Hematopoietic multipotent progenitor cell treated with erythropoietin and hydrocortisone succinate and interleukin-3 and kit ligand, for 6 days (in vitro differentiated cells): ENCODE results near the gene FAM110A.
"Not testable (repeated sequence)": the region's sequence is repeated elsewhere in the genome, so short reads cannot be mapped to it uniquely, and the experiment has no call there.

Experiments used
- DNase-seq: peaks from one replicate; pipeline ENCODE4 v3.0.0-alpha.2; 2015

FAM110A gene

DNA sequence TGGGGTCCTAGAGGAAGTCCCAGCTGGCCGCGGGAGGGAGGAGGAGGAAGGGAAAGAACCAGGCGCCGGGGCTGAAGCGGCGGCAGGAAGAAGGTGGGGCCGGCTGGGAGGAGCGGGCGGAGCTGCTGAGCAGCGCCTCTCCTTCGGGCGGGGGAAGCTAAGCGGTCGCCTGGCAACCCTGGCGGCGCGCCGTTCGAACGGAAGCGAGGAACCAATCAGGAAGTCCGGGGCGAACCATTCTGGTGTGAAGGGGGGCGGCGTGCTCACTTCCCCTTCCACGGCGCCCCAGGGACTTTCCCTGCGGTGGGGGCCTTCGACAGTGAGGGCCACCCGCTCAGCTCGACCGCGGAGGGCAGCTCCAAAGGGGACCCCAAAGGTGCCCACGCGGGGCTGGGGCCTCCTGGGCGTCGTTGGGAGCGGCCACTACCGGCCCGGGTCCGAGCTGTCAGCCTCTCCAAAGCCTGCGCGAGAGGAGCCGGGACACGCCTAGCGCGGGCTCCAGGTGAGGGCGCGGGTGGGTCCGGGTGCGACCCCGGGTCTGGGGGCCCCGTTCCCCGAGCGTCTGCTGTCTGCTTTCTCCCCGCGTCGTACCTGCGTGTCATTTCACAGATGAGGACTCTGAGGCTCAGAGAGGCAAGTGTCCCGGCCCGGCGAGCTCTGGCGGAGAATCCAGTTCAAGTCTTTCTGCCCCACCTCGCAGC is at the start of gene FAM110A:
TSS of gene FAM110A (plus strand) at position 266 of the 701 bp plus-strand sequence. CDS start 11,090 bp downstream, outside the sequence.
- DNase-seq = peak; percentile 98

DNA sequence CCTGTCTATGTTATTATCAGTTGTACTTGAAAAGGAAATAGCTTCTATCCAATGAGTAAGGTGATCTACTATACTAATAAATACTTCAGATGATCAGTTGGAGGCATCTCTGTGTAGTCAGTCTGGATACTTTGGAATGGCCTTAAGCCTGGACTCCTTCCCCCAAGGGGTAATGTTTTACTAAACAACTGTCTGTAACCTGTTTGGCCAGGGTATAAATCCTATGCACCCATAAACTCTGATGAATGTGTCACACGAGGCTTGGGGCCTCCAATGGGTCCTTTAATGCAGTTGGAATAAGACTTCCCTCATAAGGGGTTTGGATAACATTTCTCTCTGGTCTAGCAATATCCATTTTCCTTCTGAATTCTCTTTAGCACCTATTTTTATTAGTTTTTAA is 45.7 kb upstream of the FAM110A start:
- no peak for DNase-seq

DNA sequence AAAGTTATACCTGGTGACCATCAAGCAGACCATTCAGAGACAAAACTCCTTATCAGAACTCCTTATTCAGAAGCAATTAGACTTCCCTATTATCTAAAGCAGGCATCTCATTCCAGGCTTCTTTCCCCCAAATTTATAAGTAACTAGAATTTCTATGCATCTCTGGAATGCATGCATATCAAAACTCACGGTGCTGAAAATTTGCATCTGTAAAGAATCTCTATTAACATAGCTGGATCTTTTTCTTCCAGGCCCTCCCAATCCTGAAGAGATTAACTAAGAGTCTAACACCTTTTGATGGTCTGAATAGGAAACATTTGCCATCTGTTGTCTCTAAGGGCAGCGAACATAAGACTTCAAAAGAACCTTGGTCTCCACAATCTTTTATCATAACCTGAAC is 42.5 kb upstream of the FAM110A start:
- DNase-seq = no peak

DNA sequence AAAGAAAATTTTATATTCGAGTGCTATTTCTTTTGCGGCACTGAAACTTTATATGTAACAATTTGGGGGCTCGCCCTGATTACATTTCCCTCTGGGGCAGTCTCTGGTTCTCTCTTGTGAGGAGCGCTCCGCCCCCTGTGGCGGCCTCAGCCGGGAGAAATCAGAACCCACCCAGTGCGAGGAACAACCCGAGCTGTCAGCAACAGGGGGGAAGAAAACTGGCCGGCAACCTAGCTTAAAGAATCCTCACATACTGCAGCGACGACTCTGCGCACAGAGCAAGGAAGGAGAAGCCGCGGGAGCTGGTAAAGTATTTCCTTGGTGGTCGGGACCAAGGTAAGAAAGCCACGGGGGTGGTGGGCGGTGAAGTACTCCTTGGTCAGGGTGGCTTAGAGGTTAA is 41.3 kb upstream of the FAM110A start:
- DNase-seq = no peak

DNA sequence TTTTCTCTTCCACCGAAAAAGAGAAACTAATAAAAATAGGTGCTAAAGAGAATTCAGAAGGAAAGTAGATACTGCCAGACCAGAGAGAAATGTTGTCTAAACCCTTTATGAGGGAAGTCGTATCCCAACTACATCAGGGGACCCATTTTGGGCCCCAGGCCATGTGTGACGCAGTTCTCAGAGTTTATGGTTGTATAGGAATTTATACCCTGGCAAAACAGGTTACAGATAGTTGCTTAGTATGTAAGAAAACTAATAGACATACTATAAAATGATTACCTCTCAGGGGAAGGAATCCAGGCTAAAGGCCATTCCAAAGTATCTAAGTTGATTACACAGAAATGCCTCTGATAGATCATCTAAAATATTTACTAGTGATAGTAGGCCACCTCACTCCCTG is 36.6 kb upstream of the FAM110A start:
- no peak for DNase-seq

DNA sequence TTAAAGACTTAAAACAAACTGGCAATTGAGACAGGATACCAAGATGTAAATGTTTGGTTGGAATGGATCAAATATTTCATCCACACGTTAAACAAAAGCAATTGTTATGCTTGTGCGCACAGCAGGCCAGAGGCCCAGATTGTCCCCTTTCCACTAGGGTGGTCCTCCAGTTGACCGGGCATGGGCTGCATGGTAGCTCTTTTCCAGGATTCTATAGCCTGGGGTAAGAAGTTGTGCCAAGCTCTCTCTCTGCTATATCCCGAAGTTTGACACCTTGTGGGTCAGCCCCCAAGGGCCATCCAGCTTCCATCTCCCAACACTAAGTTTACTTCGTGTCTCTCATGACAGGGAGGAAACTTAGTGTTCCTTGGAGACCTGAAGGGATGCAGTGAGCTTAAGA is 34.8 kb upstream of the FAM110A start:
- not testable (repeated sequence) for DNase-seq

DNA sequence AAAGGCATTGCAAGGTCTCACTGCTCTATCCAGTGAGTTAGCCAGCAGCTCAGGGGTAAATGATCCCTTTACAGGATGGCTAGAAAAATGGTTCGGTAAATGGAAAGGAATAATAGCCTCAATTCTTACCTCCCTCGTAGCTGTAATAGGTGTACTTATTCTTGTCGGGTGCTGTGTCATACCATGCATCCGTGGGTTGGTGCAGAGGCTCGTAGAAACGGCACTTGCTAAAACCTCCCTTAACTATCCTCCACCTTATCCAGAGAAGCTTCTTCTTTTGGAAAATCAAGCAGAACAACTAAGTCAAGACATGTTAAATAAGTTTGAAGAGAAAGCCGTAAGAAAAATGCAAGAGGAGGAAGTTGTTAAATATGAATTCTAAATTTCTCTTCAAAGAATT is 33.5 kb upstream of the FAM110A start:
- not testable (repeated sequence) for DNase-seq

DNA sequence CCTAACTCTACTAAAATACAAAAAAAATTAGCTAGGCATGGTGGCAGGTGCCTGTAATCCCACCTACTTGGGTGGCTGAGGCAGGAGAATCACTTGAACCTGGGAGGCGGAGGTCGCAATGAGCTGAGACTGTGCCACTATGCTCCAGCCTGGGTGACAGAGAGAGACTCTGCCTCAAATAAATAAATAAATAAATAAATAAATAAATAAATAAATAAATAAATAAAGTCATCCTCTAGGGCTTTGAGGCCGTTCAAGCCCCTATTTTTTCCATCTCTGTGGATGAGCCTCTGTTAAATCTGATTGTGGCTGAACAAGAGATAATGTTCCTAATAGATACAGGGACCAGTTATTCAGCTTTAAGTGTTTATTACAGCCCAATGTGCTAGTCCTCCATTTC is 31.8 kb upstream of the FAM110A start:
- DNase-seq = no peak

DNA sequence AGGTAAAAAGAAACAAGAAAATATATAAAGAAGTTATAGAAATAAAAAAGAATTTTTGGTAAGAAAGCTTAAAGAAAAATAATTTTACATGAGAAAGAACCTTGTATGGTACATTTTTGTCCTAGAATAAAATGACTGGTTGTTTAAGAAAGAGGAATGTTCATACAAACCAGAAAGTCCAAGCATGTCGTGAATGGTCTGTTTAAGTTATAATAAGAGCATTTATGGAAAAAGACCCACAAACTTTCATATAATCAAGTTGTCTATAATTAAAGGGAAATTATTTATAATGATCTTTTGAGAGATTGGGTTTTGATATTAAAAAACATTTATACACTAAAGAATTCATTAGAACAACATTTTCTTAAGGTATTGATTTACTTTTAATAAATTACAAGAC is 27.8 kb upstream of the FAM110A start:
- DNase-seq = peak; percentile 30

DNA sequence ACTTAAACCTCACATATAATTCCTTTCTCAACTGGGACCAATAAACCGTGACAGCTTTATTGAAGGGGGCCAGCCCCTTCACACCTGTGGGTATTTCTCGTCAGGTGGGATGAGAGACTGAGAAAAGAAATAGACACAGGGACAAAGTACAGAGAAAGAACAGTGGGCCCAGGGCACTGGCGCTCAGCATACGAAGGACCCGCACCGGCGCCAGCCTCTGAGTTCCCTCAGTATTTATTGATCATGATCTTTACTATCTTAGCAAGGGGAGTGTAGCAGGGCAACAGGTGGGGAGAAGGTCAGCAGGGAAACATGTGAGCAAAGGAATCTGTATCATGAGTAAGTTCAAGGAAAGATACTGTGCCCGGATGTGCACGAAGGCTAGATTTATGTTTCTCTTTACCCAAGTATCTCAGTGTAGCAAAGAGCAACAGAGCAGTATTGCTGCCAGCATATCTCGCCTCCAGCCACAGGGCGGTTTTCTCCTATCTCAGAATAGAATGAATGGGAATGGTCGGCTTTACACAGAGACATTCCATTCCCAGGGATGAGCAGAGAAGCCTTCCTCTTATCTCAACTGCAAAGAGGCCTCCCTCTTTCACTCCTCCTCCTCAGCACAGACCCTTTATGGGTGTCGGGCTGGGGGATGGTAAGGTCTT is 21.6 kb upstream of the FAM110A start:
- not testable (repeated sequence) for DNase-seq

DNA sequence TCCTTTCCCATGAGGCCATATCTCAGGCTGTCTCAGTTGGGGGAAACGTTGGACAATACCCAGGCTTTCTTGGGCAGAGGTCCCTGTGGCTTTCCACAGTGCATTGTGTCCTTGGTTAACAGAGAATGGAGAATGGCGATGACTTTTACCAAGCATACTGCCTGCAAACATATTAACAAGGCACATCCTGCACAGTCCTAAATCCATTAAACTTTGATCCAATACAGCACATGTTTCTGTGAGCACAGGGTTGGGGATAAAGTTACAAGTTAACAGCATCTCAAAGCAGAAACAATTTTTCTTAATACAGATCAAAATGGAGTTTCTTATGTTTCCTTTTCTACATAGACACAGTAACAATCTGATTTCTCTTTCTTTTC is 21.1 kb upstream of the FAM110A start:
- DNase-seq = not testable (repeated sequence)

DNA sequence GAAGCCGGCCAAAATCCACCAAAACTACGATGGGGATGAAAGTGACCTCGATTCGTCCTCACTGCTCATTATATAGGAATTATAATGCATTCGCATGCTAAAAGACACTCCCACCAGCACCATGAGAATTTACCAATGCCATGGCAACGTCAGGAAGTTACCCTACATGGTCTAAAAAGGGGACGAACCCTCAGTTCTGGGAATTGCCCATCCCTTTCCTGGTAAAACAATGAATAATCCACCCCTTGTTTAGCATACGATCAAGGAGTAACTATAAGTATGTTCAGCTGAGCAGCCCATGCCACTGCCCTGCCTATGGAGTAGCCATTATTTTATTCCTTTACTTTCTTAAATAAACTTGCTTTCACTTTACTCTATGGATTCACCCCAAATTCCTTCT is 20.1 kb upstream of the FAM110A start:
- DNase-seq = no peak

DNA sequence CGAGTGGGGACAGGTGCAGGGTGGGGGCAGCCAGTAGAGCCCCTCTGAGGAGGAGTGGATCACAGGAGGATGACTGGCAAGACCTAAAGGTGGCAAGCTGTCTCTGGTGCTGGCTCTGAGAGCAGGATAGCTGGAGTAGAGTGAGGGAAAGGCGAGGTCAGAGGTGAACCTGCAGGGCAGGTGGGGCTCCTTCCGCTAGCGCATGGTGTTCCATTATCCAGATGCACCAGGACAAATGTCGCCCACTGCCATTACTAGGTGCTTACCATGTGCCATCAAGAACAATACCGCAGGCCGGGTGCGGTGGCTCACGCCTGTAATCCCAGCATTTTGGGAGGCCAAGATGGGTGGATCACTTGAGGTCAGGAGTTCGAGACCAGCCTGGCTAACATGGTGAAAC is 18.3 kb upstream of the FAM110A start:
- DNase-seq = no peak

DNA sequence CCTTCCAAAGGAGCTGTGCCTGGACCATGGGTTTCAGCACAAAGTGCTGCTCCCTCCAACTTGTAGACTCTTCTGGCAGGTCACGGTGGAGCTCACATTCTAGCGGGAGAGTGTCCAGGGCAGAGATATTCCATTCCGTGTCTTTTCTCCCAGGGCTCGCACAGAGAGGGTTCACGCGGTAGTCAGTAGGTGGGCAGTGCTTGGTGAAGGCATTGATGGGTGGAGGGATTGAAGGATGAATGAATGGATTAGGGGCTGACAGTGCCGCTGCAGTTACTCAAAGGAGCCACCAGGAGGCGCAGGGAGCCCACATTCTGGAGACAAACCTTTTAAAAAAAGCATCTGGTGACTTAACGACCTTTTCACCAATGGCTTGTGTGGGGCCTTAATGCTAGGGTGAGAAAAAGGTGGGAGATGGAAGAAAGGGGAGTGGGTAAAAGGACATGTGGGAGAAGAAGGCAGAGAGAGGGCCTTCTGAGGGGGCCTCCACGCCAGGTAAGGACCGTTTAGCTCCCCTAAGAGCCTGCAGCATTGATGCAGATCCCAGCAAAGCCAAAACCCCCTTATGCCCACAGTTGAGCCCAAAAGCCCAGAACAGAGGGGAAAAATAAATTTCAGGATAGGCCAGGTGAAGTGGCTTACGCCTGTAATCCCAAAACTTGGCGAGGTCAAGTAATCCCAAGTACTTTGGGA is 17.5 kb upstream of the FAM110A start:
- DNase-seq = peak; percentile 87

DNA sequence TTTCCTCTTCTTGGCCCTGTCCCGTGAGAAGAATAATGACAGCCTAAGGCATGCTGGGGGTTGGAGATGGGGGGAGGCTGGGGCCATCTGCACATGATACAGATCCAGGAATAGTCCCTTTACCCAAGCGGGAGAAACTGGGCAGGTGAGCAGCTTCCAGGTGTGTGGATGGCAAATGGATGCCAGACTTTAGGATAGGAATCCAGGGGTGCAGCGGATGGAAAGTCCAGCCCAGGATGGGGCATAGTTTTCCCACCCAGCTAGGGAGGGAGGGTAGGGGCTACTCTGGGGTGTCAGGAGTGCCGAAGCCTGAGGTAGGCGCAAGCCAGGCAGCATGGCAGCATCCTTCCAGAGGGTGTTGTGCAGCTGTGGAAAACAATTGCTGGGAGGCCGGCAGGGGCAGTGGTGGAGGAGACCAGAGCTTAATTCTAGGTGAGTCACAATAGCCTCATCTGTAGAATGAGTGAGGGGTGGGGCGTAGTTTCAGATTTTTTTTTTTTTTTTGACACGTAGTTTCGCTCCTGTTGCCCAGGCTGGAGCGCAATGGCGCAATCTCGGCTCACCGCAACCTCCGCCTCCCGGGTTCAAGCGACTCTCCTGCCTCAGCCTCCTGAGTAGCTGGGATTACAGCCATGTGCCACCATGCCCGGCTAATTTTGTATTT is 15.4 kb upstream of the FAM110A start:
- DNase-seq = no peak

DNA sequence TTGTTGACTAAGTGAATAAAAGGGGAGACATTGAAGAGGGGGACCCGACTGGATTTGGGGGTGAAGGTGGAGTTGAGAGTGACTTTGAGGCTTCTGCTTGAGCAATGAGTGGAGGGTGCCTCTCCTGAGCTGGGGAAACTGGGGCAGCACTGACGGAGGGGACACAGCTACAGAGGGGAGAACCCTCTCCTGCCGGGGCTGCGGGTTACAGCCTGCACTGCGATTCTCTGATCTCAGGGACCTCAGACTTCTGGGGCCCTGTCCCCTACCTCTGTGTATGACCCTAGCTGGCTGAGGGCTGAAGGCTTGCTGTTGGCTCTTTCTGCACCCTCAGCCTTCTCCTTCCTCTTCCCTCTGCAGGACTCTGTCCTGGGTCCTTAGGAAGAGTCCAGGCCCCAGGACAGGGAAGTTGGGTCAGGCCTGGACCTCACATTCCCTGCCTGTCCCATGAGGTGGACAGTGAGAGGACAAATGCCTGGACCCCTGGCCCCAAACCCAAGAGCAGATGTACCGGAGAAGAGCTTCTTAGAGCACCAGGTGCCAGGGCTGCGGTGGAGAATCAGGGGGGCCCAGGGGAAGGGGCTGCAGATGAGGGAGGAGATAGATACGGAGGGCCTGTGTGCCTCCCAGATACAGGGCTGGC is 13.7 kb upstream of the FAM110A start:
- no peak for DNase-seq

DNA sequence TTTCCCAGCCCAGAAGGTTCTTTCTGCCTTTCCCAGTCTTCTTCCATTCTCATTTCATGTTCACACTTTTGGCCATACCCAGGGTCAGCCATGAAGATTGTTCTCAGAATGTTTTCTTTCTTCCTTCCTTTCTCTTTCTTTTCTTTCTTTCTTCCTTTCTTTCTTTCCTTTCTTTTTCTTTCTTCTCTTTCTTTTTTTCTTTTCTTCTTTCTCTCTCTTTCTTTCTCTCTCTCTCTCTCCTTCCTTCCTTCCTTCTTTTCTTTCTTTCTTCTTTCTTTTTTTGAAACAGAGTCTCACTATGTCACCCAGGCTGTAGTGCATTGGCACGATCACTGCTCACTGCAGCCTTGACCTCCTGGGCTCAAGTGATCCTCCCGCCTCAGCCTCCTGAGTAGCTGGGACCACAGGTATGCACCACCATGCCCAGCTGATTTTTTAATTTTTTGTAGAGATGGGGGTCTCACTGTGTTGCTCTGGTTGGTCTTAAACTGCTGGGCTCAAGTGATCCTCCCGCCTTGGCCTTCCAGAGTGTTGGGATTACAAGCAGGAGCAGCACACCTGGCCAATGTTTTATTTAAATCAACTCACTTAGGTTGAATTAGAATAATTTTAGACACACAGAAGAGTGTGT is 13.1 kb upstream of the FAM110A start:
- no peak for DNase-seq

DNA sequence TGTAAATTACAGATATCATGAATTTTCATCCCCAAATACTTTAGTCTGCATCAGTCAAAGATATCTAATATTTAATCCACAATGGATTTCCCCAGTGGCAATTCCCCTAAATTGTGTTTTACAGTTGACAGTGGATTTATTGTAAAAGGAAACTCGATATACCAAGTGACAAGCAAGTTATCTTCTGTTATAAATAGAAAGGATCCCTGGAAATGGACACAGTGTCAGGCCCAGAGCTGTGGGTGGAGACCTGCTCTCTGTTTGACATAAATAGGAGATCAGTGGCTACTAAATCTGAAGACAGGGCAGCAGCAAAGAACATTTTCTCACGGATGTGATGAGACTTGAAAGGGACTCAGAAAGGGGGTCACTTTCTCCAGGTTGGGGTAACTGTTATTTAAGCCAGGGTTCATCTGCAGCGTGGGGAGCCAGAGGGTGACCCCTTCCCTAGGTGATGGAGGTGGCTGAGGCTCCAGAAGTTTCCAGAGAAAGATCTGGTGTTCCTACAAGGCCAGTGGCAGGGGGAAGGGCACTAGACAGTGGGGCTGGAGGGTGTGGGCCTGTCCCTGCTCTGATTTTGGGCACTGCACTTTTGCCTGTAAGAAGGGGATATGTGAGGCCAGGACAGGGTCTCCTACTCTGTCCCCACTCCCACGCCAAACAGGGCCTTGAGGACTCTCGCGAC is 12.3 kb upstream of the FAM110A start:
- no peak for DNase-seq

DNA sequence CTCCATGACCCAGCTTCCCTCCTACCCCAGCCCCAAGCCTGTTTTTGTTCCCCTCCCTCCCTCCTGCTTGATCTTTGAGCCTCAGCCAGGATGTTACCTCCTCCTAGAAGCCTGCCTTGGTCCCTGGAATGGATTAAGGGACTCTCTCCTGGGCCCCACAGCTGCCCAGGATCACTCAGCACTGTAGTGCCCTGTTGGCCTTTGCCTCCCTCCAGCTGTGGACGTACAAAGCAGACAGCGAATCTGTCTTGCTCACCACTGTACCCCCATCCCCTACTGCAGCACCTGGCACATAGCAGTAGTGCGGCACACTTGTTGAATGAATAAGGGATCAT is 11.8 kb upstream of the FAM110A start:
- DNase-seq = no peak

DNA sequence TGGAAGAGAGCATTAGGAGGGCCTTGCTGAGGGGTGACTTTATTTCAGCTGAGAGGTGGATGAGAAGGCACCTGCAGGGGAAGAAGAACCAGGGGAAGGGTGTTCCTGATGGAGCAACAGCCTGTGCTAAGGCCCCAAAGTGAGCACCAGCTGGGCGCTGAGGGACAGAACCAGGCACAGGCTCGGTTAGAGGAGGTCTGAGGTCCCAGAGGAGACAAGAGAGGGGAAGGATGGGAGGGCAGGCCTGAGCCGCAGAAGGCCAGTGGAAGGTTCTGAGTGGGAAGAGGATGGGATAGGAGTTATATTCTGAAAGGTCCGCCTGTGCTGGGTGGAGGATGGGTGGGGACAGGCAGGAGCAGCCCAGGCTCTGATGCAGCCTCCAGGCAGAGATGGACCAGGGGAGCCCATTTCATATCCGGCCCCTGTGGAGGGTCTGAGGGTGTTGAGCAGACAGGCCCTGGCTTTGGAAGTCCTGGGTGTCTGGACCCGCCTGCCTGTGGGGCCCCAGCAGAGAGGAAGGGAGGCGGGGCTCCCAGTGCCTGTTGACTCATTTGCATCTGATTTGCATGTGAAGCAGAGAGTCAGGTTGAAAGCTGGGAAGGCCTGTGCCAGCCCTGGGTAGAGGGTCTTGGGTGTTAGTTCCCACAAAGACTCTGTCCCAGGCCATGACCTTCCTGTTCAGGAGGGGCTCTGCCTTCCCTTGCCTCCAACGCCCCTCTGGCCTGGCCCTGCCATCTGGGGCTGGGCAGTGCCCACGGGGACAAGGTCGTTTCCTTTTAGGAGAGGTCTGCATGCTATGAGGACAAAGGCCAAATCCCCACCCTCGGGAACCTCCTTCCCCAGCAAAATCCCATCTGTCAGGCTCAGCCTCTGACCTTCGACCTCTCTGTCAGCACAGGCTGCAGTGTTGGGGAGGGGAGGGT is 10.6 kb upstream of the FAM110A start:
- no peak for DNase-seq

DNA sequence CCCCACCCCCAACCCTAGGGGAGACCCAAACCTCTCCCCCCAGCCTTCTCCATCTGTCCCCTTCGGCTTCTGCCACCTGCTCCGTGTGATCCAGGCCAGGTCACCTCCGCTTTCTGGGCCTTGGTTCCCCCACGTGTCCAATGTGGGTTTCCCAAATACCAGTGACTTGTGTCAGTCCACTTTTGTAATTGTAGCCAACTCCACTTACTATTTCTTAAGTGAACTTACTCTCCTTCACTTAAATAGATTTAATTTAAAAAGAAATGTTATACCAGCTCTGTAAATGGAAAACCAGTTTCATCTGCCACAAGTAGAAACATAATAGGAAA is 10.0 kb upstream of the FAM110A start:
- no peak for DNase-seq
